OCI-LY3 (cell line): ENCODE results near the gene CALD1.

Source experiments
- CTCF ChIP-seq: fragments of 200-600, 300-600 bp; sonication (generic); IDR thresholded peaks from 2 replicates; pipeline ENCODE4 v1.5.1; 2014; ENCODE audit warnings: antibody characterized with exemption, low read length, low read depth
- EZH2phosphoT487 ChIP-seq: fragments of 200-600 bp; shearing (Covaris generic); IDR thresholded peaks from 2 replicates; pipeline ENCODE4 v1.6.1; 2018; ENCODE audit warnings: antibody characterized with exemption, mixed run types, low read depth

- no peak for TF ChIP-seq CTCF
- no peak for TF ChIP-seq EZH2phosphoT487
Observed at GRCh38 chr7:134780166-134780828, 863 bp downstream of the CALD1 start.
